OCI-LY7 (cell line): Measurements from ENCODE around the gene PET100. TPM values are rescaled to one million over a fixed set of nuclear protein-coding genes. Genes with fewer than 3 reads are reported as not detected.

ENCODE experiments used
- BruUV-seq: library from RNA; stranded (reverse); fragments of 400-500 nt; replicated peaks from 2 replicates; lab custom pipeline; 2021; lab: Mats Ljungman, UMichigan
- CTCF ChIA-PET: fragments of 300-600 bp; sonication (Branson Sonifier 250); formaldehyde crosslinking; loops from one replicate; lab custom pipeline; 2022; ENCODE audit warnings: antibody characterized with exemption; ENCODE audit not compliant: unreplicated experiment; lab: Charles Lee
- POLR2A ChIA-PET: fragments of 300-600 bp; sonication (Branson Sonifier 250); formaldehyde crosslinking; loops from one replicate; lab custom pipeline; 2022; ENCODE audit warnings: antibody characterized with exemption; lab: Charles Lee
- DNase-seq: peaks from one replicate; pipeline ENCODE4 v3.0.0-alpha.2; 2015; ENCODE audit warnings: low spot score
- H2AFZ ChIP-seq: fragments of 200-600 bp; sonication (generic), shearing (Covaris generic); 2 replicates; pipeline ENCODE4 v1.6.1; 2014; ENCODE audit warnings: mild to moderate bottlenecking, antibody characterized with exemption, low read length, moderate library complexity
- H3K27ac ChIP-seq: fragments of 200-600 bp; sonication (generic); 2 replicates; pipeline ENCODE4 v1.5.1; 2014; ENCODE audit warnings: mixed run types, low read depth, mild to moderate bottlenecking, moderate library complexity, low read length, inconsistent platforms; ENCODE audit not compliant: poor library complexity, severe bottlenecking
- H3K36me3 ChIP-seq: fragments of 200-600 bp; sonication (generic); 2 replicates; pipeline ENCODE4 v1.6.1; 2014; ENCODE audit warnings: mild to moderate bottlenecking, antibody characterized with exemption, low read length, moderate library complexity, mixed read lengths; ENCODE audit not compliant: insufficient read depth
- H3K4me1 ChIP-seq: fragments of 200-600 bp; sonication (generic); 2 replicates; pipeline ENCODE4 v1.5.1; 2014; ENCODE audit warnings: mild to moderate bottlenecking, low read length; ENCODE audit not compliant: insufficient read depth, poor library complexity, severe bottlenecking
- H3K4me2 ChIP-seq: fragments of 200-600 bp; sonication (generic); 2 replicates; pipeline ENCODE4 v1.6.1; 2014; ENCODE audit warnings: mild to moderate bottlenecking, low read length
- H3K4me3 ChIP-seq: fragments of 200-600 bp; sonication (generic); 2 replicates; pipeline ENCODE4 v1.5.1; 2014; ENCODE audit warnings: mild to moderate bottlenecking, low read depth, low read length; ENCODE audit not compliant: poor library complexity, severe bottlenecking
- H3K79me2 ChIP-seq: fragments of 200-600 bp; sonication (generic); 2 replicates; pipeline ENCODE4 v1.6.1; 2016; ENCODE audit warnings: low read depth, mild to moderate bottlenecking, low read length, moderate library complexity, mixed read lengths; ENCODE audit not compliant: insufficient read depth
- H3K9me2 ChIP-seq: fragments of 200-600 bp; sonication (generic); 2 replicates; pipeline ENCODE4 v1.6.1; 2016; ENCODE audit warnings: mild to moderate bottlenecking, low read length, mixed read lengths; ENCODE audit not compliant: insufficient read depth
- H3K9me3 ChIP-seq: fragments of 200-600 bp; sonication (generic); 2 replicates; pipeline ENCODE4 v1.6.1; 2014; ENCODE audit warnings: mild to moderate bottlenecking, mixed run types, low read length, mixed read lengths
- H4K20me1 ChIP-seq: fragments of 200-600 bp; sonication (generic); 2 replicates; pipeline ENCODE4 v1.6.1; 2014; ENCODE audit warnings: mild to moderate bottlenecking, antibody characterized with exemption, low read length, moderate library complexity, mixed read lengths; ENCODE audit not compliant: insufficient read depth
- CTCF ChIP-seq: fragments of 200-600 bp; sonication (generic); conservative IDR thresholded peaks from 2 replicates; pipeline ENCODE4 v1.5.1; 2014; ENCODE audit warnings: mild to moderate bottlenecking, antibody characterized with exemption, low read length, moderate library complexity, mixed read lengths
- EZH2phosphoT487 ChIP-seq: fragments of 200-600 bp; sonication (generic); IDR thresholded peaks from 2 replicates; pipeline ENCODE4 v1.6.1; 2018; ENCODE audit warnings: low read depth, borderline replicate concordance, mild to moderate bottlenecking, mixed run types, antibody characterized with exemption, low read length, moderate library complexity, mixed read lengths
- intact Hi-C: fragments of 100-400 bp; cut with micrococcal nuclease; formaldehyde crosslinking; loops from one replicate; pipeline ENCODE4 v1.10.0; 2022; ENCODE audit not compliant: unreplicated experiment
- total RNA-seq, 2 experiments: library from RNA; depleted of rRNA in 1 of 2; stranded (reverse); fragments of >200 nt in 1 of 2; shearing (Covaris generic) in 1 of 2; gene quantifications; 2 replicates each; pipeline ENCODE4 v1.2.3, GENCODE V29; 2014 to 2022

The PET100 gene
- total RNA-seq, 2 experiments from 2014 or later, result 48.8 to 118 TPM

DNA sequence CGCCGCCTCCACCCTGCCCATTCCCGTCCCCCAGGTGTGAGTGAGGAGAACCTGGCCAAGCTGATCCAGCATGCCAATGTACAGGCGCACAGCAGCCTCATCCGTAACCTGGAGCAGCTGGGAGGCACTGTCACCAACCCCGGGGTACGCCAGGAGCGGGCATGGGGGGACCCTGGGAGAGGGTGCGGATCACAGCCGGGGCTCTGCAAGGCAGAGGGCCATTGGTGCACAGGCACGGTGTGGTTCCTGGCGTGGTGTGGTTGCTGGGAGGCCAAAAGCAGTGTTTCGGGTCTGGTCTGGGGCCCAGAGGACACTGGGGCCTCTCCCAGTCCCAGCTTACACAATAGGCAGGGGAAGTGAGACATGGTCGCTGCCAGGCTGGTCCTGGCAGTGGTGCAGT is 15.6 kb downstream of the PET100 start:
- no peak overlapping the region for H3K4me3 ChIP-seq
- DNase-seq, result no peak
- H3K4me2 ChIP-seq, result no peak overlapping the region
- no peak overlapping the region for H3K27ac ChIP-seq
- CTCF ChIA-PET, result no interaction called here
- H2AFZ ChIP-seq, result no peak overlapping the region
- H3K9me2 ChIP-seq, result no peaks in the 10 kb centered on the region
- H3K79me2 ChIP-seq, result no peaks in the 10 kb centered on the region
- TF ChIP-seq EZH2phosphoT487 (no peak), CTCF (no peak)
- H3K36me3 ChIP-seq, result no peaks in the 10 kb centered on the region
- no peaks in the 10 kb centered on the region for H4K20me1 ChIP-seq
- BruUV-seq, result no TSS peak
- H3K4me1 ChIP-seq, result no peaks in the 10 kb centered on the region
- no peaks in the 10 kb centered on the region for H3K9me3 ChIP-seq
- POLR2A ChIA-PET, result no interaction called here
- intact Hi-C loops, result no loop called here

DNA sequence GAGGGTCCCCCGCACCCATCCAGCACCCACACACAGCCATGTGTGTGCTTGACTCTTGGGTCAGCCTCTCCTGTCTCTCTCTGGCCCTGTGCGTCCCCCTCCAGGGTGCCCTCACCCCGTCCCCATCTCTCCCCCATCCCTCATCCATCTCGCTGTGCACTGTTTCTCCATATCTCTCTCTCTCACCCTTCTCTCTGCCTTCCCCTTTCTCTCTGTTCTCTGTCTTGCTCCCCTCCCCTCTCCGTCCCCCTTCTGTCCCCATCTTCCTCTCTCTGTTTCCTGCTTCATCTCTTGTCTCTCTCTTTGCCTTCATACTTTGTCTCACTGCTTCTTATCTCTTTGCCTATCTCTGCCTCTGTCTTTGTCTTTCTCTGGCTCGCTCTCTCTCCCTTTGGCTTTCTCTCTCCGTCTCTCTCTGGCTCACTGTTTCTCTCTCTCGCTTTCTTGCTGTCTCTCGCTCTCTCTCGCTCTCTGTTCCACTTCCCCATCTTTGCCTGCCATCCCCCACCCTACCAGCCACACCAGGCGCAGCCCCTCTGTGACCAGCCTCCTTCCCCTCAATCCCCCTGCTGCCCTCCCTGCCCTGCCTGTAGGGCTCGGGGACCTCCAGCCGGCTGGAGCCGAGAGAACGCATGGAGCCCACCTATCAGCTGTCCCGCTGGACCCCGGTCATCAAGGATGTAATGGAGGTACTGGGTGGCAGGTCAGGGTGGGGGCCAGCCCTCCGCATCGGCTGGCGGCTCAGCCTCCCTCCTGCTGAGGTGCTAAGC is 16.2 kb downstream of the PET100 start:
- no peaks in the 10 kb centered on the region for H3K36me3 ChIP-seq
- no peak for DNase-seq
- H3K27ac ChIP-seq, result no peak overlapping the region
- no TSS peak for BruUV-seq
- H3K9me3 ChIP-seq, result no peaks in the 10 kb centered on the region
- intact Hi-C loops, result no loop called here
- H3K4me3 ChIP-seq, result no peak overlapping the region
- H3K9me2 ChIP-seq, result no peaks in the 10 kb centered on the region
- H4K20me1 ChIP-seq, result no peaks in the 10 kb centered on the region
- H3K79me2 ChIP-seq, result no peaks in the 10 kb centered on the region
- ChIA-PET CTCF (no interaction called here), POLR2A (no interaction called here)
- H3K4me1 ChIP-seq, result no peaks in the 10 kb centered on the region
- H2AFZ ChIP-seq, result no peak overlapping the region
- no peak for TF ChIP-seq EZH2phosphoT487
- no peak for TF ChIP-seq CTCF
- no peak overlapping the region for H3K4me2 ChIP-seq

DNA sequence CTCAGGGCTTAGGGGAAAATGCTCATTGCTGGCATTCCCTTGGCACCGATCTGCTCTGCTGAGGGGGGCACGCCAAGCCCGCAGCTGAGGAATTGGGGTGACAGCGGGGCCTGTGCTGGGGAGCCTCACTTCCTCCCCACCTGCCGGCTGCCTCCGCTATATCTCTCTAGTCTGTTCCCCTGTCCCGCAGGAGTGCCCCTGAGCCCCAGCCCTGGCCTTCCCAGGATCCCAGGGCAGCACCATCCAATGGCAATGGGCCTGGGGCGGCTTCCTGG is 16.8 kb downstream of the PET100 start:
- BruUV-seq, result no TSS peak
- POLR2A ChIA-PET, result no interaction called here
- intact Hi-C loops, result no loop called here
- Histone ChIP-seq H4K20me1 (no peaks in the 10 kb centered on the region), H2AFZ (no peak overlapping the region), H3K4me3 (no peak overlapping the region), H3K4me1 (no peaks in the 10 kb centered on the region), H3K36me3 (no peaks in the 10 kb centered on the region), H3K27ac (no peak overlapping the region), H3K9me2 (no peaks in the 10 kb centered on the region), H3K79me2 (no peaks in the 10 kb centered on the region), H3K4me2 (no peak overlapping the region), H3K9me3 (no peaks in the 10 kb centered on the region)
- CTCF ChIA-PET, result no interaction called here
- TF ChIP-seq CTCF (no peak), EZH2phosphoT487 (no peak)
- no peak for DNase-seq
